Stromal cell of bone marrow (primary cell): Measurements from ENCODE around the gene CNKSR2.
"Not testable (repeated sequence)": the region's sequence is repeated elsewhere in the genome, so short reads cannot be mapped to it uniquely, and the experiment has no call there.

ENCODE experiments used
- DNase-seq: peaks from one replicate; pipeline ENCODE4 v3.0.0-alpha.2; 2012; ENCODE audit warnings: low read depth

The CNKSR2 gene

DNA sequence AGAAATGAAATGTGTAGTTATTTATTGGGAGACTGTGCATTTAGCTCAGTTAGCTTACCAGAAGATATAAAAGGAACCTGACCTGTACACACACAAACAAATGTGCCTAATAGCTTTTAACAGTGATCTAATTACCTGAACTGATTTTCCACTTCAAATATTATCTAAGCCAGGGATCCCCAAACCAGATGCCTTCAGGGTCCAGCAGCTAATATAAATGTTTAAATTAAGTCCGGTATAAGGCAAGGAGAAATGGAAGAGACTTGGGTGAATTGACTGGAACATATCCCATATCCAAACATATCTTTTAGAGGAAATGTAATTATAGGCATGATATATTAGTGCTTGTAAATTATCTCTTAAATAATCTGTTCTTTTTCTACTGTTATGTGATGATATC is 66.7 kb downstream of the CNKSR2 start:
- DNase-seq = no peak

DNA sequence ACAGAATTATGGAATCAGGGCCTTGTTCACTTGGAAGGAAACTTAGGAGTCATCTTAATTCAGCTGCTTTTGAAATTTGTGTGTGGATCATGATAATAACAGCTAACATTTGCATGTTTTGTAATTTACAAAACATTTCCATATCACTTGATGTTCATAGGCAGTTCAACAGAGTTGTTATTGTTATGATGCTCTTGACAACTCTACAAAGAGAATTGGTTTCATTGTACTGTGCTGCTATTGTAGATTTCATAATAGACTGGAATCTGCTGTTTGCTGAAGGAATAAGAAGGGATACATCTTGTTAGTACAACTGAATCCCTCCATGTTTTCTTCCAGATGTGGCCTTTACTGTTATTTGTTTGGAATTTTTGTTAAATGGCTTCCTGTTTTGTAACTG is 83.5 kb downstream of the CNKSR2 start:
- no peak for DNase-seq

DNA sequence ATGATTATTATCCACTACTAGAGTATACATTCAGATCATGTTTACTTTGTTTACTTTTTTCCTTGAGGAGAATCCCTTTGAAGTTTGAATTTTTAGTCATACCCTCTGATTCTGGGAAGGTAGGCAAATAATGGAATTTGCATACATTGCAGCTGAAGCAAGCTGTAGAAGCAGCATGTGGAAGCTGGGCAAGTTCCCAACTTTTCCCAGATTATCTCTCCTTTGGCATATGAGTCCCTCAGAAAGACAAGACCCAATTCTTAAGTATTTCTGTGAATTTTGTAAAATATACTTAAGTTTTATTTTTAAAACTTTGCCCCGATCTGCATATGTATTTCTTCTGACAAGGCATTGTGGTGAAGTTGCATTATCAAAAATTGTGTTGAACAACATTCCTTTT is 94.9 kb downstream of the CNKSR2 start:
- no peak for DNase-seq

DNA sequence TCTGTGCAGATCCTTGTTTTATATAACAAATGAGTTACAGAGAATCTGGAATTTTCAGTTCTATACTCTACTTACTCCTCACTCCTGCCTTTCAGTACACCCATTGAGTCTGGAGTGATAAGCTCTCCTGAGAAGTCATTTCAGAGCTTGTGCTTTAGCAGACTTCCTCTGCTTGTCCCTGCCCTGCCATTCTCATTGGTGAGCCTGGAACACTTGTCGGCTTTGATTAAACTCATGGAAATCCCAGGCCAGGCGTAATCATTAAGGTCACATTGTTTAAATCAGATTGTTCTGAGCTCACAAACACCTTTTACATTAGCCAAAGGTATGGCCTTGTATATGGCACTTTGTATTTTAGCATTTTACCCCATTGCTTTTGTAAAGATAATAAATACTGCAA is 102.7 kb downstream of the CNKSR2 start:
- no peak for DNase-seq

DNA sequence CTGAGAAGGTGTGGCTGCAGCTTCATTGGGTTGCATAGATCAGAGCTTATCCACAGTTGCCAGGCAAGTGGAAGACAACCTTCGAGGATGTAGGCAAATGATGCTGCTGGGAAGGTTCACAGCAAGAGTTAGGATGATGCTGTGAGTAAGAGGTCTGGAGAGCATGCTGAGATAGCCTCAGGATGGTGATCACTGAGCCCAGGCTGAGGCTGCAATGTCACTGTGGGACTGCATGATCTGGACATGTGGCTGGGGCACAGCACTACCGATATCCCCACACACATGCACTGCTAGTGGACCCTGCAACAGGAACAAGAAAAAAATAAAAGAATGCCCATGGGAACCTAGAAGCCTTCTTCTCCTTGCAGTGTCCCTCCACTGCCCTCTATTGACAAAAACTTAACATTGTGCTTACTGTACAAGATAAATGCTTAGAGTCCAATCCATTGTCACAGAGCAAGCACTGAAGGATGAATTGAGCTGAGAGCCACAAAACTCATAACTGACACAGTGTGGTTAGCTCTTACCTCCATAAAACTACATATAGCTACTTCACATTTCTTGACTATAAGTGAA is 105.6 kb downstream of the CNKSR2 start:
- DNase-seq = peak; percentile 38

DNA sequence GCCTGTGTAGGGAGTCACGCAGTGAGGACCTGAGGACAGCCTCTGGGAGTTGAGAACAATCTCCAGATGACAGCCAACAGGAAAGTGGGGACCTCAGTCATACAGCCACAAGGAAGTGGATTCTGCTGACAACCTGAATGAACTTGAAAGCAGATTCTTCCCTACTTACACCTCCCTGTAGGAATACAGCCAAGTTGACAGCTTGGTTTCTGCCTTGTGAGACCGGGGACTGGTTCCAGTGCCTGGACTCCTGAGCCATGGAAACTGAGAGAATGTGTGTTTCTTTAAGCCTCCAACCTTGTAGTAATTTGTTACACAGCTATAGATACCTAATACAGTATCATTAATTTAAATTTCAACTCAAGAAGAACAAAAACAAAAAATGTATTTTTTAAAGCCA is 107.5 kb downstream of the CNKSR2 start:
- no peak for DNase-seq

DNA sequence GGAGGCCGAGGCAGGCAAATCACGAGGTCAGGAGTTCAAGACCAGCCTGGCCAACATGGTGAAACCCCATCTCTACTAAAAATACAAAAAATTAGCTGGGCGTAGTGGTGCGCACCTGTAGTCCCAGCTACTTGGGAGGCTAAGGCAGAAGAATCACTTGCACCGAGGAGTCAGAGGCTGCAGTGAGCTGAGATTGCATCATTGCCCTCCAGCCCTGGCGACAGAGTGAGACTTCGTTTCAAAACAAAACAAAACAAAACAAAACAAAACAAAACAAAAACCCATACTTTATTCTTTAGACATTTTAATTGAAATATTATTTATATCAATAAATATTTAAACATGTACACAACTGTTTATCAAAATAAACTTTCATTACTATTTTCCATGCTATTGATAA is 109.8 kb downstream of the CNKSR2 start:
- DNase-seq = not testable (repeated sequence)

DNA sequence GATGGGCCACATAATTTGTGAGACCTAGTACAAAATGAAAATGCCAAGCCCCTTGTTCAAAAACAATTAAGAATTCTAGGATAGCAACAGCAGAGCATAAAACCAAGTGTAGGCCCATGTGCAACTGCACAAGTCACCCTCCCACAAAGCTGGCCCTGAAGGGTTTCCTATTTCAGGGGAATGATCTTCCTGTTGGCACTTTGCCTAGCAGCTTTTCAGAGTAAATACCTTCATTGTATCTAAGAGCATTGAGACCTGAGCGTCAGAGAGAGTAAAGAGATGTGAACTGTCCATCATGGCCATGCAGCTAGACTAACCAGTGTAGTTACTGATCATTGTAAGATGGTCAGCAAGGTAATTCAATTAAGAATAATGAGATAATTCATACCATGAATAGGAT is 113.6 kb downstream of the CNKSR2 start:
- DNase-seq = no peak

DNA sequence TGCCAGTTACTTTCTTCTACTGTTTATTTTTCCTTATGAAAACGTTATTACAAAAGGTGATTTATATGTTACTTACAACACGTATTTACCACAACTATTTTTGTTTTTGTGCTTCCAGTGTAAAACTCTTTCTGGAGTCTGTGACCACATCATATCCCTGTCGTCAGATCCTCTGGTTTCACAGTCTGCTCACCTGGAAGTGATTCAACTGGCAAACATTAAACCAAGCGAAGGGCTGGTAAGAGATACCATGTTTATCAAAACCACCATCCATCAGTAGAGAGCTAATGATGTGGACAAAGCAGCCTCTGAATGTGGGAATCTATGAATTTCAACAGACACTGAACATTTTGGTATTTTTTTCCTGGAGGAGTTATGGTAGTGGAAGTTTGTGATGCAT is 116.1 kb downstream of the CNKSR2 start:
- DNase-seq = no peak

DNA sequence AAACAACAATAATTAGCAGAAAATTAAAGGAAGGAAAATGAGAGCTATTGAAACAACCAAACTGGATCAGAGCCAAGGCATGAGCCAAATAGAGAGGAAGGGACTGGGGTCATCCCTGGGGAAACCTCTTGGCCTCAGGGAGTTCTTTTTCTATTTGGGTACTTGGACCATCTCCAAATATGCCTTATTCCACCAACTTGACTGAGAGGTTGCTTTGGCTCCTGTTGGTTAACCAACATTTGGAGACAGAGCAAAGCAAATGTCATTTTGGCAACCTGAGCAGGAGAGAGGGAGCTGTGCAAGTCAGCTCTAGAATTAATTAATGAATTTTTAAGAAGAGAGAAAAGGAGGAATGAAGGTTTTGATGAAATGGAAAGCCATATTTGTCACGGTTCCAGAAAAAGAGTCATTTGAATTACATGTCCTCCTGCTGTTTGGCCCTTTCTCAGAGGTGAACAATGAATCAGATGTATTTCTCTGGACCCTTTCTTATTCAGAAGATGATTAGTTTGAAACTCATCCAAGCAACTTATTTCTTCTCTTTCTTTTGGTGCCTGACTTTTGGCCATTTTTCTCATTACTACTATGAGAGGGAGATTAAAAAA is 119.1 kb downstream of the CNKSR2 start:
- peak; percentile 10 for DNase-seq

DNA sequence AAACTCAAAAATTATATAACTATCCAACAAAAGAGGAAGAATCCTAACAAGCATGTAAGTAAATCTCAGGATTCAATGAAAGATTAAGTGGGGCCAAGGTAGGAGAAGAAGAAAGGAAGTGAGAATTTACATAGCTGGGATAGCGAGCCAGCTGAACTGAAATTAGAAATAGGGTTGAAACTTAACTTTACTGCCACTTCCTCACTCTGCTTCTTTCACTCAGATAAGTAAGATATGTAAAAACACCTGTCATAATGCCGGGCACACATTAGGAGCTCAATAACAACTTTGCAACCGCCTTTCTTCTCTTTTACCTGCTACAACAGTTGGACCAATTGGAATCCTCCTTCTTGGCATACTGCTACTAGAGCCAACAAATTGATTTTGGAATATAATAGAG is 129.4 kb downstream of the CNKSR2 start:
- DNase-seq = no peak

DNA sequence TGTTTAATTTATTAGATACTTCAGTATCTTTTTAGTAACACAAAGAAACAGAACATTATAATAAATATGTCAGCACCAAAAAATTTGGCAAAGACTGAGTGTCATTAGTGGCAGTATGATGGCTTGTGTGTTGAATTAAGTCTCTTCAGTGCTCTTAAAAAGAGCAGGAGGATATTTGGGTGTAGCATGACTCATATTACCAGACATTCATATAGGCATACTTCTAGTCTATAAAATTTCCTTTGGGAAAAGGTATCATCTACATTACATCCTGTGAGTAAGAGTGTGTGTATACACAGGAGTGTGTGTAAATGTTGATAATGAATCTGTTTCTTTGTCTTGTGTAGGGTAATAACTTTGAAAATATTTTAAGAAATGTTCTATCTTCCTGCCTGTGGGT is 135.7 kb downstream of the CNKSR2 start:
- no peak for DNase-seq

DNA sequence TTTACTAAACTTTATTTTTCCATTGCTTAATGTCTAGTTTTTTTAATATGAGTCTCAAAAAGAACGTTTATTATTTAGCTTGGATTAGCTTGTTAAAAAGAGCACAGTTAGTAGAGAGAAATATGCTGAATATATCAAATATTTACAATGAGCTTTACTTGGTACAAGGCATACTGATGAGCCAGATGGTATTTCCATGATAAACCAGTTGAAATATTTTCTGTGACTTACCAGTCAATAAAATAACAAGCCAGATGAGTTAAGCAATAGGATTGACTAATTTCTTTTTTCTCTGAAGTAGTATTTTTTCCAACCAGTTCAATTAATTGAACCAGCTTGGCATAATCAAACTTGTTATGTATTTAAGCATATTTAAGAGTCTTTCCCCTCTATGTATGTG is 149.8 kb downstream of the CNKSR2 start:
- DNase-seq = no peak

DNA sequence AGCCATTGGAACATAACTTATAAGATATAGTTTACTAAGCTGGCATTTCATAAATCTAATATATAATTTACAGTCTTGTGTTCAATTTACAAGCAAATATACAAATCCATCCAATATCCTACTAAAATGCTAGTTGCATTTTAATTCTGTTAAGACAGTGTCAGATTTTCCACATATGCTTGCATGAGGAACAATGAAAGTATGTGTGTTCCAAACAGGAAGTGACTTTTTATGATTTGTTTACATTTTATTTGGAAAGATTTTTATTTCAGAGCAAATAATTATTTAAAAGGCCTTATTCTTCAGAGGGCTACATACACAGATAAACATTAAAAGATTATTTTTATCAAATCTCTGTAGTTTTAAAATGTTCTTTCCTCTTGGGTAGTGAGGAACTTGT is 153.9 kb downstream of the CNKSR2 start:
- no peak for DNase-seq

DNA sequence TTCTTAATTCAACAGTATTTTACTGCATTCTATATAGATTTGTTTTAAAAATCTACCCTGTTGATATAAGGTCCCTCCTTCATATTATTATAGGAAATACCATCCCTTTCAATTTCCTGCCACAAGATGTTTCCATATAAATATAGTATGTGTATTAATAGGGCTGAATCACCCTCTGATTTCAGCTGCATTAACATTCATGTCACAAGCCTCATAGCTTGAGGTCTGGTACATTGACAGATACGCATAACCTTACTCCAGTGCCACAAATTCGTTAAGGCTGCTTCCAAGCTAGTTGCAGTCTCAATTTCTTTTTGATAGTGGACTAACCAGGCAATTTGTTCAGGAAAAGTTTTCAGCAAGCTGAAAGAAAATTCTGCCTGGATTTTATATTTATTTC is 155.6 kb downstream of the CNKSR2 start:
- no peak for DNase-seq

DNA sequence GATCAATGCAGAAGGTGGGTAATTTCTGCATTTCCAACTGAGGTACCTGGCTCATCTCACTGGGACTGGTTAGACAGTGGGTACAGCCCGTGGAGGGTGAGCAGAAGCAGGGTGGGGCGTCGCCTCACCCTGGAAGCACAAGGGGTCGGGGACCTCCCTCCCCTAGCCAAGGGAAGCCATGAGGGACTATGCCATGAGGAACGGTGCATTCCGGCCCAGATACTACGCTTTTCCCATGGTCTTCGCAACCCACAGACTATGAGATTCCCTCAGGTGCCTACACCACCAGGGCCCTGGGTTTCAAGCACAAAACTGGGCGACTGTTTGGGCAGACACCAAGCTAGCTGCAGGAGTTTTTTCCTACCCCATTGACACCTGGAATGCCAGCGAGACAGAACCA is 170.4 kb downstream of the CNKSR2 start:
- not testable (repeated sequence) for DNase-seq

DNA sequence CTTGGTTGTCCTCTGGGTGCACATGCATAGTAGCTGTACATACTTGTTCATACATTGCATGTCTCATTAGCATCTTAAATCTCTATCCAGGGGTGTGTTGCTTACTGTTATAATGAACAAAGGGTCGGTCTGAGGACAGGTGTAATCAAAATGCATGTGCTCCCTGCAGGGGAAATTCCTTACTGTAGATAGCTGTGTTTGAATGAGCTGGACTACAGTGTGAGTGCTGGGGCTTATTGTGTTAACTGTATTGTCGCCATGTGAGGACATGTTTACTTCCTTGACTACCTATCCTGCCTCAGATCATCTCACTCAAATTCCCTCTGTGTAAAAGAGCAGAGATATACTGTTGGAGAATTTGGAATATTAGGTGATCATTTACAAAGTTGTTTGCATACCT is 185.2 kb downstream of the CNKSR2 start:
- no peak for DNase-seq

DNA sequence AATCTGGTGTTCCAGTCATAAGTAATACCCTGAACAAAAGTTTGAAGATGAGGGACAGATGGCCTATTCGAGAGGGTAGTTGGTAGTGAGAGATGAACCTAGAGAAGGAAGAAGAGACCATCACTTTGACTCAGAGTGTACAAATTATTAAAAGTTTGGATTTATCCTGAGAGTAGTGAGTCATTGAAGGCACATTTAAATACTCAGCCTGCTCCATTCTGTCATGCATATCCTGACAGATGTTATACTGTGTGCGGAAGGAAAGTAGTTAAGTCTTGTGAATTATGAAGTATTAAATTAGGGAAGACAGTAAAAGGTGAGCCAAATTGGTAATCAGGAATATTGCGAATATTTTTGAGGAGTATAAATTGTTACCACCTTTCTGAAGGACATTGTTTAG is 190.8 kb downstream of the CNKSR2 start:
- no peak for DNase-seq

DNA sequence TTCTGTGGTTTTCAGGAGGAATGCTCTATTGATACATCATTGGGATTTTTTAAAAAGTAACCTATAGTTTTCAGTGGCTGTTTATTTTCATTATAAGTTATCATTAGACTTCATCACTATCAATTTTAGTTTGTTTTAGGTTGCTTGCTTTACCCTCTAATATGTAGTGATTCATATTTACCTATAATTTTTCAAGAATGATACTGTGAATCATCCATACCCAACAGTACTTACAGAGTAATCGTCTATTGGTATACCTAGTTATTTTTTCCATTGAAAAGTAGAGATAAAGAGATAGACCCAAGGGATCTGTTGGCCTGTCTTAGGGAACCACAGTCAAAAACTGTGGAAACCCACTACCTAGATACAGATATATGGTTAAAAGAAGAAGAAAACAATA is 200.6 kb downstream of the CNKSR2 start:
- no peak for DNase-seq

DNA sequence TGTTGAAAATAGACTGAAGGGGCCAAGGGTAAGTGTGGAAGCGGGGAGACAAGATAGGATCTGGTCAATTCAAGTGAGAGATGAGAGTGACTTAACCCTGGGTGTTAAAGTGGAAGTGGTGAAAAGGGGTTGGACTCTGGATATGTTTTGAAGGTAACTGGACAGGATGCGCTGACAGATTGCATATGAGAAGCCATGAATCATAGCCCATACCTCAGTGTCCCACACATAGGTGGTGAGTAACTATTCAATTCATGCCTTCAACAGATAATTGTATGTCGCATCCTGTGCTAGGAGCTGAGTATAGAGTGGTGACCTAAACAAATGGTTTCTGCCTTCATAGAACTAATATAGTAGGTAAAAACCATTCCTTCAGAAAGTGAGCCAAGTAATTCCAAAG is 207.3 kb downstream of the CNKSR2 start:
- no peak for DNase-seq

DNA sequence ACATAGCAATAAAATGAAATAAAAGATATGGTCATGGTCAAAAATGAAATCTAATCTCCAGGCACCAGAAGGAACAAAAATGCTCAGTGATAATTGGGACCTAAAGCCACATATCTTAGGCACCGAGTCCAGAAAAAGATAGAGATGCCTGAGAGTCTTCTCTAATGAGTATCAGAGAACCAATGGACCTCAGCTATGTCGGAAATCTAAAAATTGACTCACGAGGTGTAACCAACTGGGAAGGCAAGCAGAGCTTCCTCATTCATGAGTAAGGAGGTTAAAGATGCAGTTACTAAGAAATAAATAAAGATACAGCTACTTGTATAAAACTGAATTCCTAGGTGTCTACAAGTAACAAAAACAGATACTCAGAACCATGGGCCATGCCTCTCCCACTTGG is 211.8 kb downstream of the CNKSR2 start:
- no peak for DNase-seq

DNA sequence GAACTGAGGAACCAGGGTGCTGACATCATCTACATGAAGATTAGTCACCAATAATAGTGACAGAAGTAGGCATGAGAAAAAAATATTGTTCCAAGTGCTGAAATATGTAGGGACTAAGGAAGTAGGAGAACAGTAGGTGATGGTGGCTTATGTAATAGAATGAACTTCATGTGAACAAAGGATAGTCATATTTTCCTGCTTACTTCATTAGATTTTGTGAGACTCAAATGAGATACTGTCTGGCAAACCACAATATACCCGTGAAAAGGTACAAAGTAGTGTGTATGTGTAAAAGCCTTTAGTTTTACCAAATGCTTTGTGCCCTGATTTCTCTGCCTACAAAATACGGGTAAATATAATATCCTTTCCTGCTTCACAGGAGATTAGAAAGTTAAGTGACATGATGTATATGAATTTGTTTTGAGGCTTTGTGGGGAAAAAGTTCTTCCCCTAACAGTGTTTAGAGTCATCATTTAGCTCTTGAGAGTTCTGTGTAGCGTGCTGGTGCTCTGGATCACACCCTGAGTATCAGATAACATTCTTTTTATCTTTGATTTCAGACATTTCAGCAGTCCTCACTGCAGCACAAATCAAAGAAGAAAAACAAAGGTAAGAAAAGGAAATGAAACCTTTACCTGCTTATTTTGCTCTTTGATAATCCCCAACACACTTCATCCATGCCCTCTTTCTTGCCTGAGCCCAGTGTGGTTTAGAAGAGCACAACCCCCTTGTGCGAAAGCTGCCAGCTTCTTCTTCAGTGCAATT is 216.0 kb downstream of the CNKSR2 start:
- no peak for DNase-seq

DNA sequence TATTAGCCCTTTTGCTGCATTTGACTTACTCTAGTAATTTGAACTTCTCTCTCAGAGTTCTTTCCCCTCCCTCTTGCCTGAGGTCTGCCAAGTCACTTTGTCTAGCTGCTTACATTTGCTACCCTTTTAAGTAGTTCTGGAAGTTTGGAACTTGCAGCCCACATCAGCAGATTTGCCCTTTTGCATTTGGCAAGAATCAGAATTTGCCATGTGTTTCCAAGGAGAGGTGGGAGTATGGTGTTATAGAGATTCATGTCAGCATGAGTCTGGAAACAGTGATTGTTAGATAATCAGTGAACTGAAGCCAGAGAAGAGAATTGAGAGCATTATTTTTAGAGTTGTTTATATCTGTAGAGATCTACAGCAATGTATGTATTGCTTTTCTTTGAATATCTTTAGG is 231.8 kb downstream of the CNKSR2 start:
- no peak for DNase-seq

DNA sequence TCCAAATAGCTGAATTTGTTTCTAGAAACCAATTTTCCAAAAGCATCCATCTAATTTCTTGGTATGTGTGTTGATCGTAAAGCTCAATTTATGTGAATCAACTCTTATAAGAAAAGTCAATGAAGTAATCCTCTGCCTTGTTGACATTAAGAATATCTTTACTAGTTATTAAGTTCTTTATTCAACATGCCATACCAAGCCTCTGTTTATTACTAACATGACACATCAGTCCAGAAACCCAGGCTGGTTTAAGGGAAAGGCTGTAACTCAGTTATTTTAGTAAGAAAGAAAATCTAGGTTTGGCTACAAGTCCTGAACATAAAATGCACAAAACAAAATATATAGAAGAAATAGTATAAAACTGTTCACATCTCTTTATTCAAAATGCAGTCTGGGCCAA is 235.9 kb downstream of the CNKSR2 start:
- DNase-seq = no peak
